GM12892 (cell line): ENCODE measurements around the gene ABHD15.

ENCODE experiments used
- POLR2A ChIP-seq: IDR thresholded peaks from 2 replicates; pipeline ENCODE4 v1.6.1; 2011; ENCODE audit warnings: low read depth, low read length, control low read depth
- POLR2AphosphoS5 ChIP-seq: IDR thresholded peaks from 2 replicates; pipeline ENCODE4 v1.6.1; 2011; ENCODE audit warnings: low read depth, low read length, control low read depth
- TAF1 ChIP-seq: IDR thresholded peaks from 2 replicates; pipeline ENCODE4 v1.6.1; 2011; ENCODE audit warnings: low read depth, mild to moderate bottlenecking, control low read depth, low read length, borderline replicate concordance

GRCh38 chr17:29565643-29566472 lies 979 bp downstream of the ABHD15 start:
- TF ChIP-seq POLR2A = no peak
- no peak for TF ChIP-seq POLR2AphosphoS5
- TF ChIP-seq TAF1 = no peak
